BE2C (cell line): ENCODE results near the gene GRM4.

ENCODE experiments used
- DNase-seq: peaks from one replicate; pipeline ENCODE4 v3.0.0-alpha.2; 2020
- H3K27me3 ChIP-seq: fragments of 250-450 bp; sonication (Bioruptor Pico); 2 replicates; pipeline ENCODE4 v1.5.1; 2020; ENCODE audit warnings: mild to moderate bottlenecking
- H3K36me3 ChIP-seq: fragments of 250-450 bp; sonication (Bioruptor Pico); 2 replicates; pipeline ENCODE4 v1.5.1; 2020; ENCODE audit warnings: mild to moderate bottlenecking
- H3K4me1 ChIP-seq: fragments of 250-450 bp; sonication (Bioruptor Pico); 2 replicates; pipeline ENCODE4 v1.5.1; 2020
- H3K4me3 ChIP-seq: 2 replicates; pipeline ENCODE4 v1.5.1; 2011; ENCODE audit warnings: low read depth, low read length
- H3K9me3 ChIP-seq: fragments of 250-450 bp; sonication (Bioruptor Pico); 2 replicates; pipeline ENCODE4 v1.5.1; 2020
- CTCF ChIP-seq: IDR thresholded peaks from 2 replicates; pipeline ENCODE4 v1.5.1; 2012; ENCODE audit warnings: mild to moderate bottlenecking, low read depth, low read length

GRM4 gene

GRCh38 chr6:34172961-34173775 lies 27.3 kb upstream of the GRM4 start:
- no peak for TF ChIP-seq CTCF
- no peak for DNase-seq
- H3K9me3 ChIP-seq = no peaks in the 10 kb centered on the region
- no peaks in the 10 kb centered on the region for H3K36me3 ChIP-seq
- no peaks in the 10 kb centered on the region for H3K27me3 ChIP-seq
- H3K4me1 ChIP-seq = no peaks in the 10 kb centered on the region
- H3K4me3 ChIP-seq = no peak overlapping the region

DNA sequence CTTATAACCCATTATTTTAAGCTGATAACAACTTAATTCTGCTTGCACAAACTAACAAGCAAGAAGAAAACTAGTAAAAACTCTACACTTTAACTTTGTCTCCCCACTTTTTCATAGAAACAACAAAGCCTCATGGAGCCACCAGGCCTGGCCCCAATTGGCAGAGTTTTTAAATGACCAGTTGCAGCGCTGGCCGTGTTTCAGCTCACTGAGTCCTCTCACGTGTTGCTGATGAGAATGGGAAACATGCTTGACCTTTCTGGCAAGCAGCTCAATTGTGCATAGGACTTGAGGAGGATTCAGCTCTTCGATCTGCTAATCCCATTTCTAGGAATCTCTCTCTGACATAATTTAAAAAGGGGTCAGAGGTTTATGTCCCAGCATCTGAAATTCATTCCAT lies 24.5 kb upstream of the GRM4 start:
- TF ChIP-seq CTCF = no peak
- Histone ChIP-seq H3K4me3 (no peak overlapping the region), H3K9me3 (no peaks in the 10 kb centered on the region), H3K36me3 (no peaks in the 10 kb centered on the region), H3K4me1 (no peaks in the 10 kb centered on the region), H3K27me3 (no peaks in the 10 kb centered on the region)
- no peak for DNase-seq

- Histone ChIP-seq H3K36me3 (no peaks in the 10 kb centered on the region), H3K4me3 (no peak overlapping the region), H3K9me3 (no peaks in the 10 kb centered on the region), H3K27me3 (no peaks in the 10 kb centered on the region), H3K4me1 (no peaks in the 10 kb centered on the region)
- DNase-seq = no peak
- TF ChIP-seq CTCF = no peak
These were observed 24.0 kb upstream of the GRM4 start for GRCh38 chr6:34169897-34170296.

DNA sequence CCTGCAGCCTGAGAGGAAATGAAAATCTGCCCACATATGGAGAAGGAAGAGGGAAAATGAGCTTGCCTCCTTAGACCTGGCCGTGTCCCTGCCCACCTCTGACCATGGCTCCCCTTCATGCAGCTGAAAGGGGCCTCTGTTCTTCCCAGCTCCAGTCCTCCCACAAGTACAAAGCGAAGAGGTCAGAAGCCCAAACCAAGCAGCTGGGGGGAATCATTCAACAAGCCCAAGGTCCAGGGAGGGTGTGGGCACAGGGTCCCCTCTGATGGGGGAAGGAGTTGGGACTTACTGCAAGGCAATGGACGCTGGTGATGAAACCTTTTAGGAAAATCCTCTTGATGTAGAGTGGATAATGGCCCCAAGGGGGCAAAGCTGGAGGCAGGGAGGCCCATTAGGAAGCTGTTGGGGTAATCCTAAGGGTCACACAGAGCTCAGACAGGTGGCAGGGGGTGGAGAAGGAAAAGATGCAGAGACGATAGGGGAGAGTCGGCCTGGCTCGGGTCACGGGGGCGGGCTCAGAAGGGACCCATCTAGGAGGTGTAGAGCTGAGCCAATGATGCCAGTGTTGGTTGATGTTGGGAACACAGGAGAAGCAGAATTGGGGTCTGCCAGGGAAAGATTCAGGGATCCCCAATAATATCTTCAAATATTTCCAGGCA lies 16.1 kb upstream of the GRM4 start:
- no peak for TF ChIP-seq CTCF
- Histone ChIP-seq H3K9me3 (no peaks in the 10 kb centered on the region; the same call in 1 of the 2 replicates), H3K4me1 (no peaks in the 10 kb centered on the region), H3K27me3 (no peaks in the 10 kb centered on the region), H3K36me3 (no peaks in the 10 kb centered on the region), H3K4me3 (no peak overlapping the region)
- no peak for DNase-seq

DNA sequence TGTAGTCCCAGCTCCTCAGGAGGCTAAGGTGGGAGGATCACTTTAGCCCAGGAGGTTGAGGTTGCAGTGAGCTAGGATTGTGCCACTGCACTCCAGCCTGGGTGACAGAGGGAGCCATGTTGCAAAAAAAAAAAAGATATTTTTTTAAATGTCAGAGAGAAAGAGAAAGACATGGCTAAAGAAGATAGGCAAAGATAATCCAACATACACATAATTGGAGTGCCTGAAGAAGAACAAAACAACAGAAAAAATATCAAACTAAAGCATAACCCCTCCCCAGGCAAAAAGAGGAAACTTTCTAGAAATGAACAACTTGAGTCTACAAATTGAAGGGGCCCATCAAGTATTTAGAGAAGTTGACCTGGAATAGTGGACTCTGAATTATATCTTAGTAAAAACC lies 14.0 kb upstream of the GRM4 start:
- no peak for DNase-seq
- Histone ChIP-seq H3K4me3 (no peak overlapping the region), H3K9me3 (no peaks in the 10 kb centered on the region; the same call in 1 of the 2 replicates), H3K27me3 (no peaks in the 10 kb centered on the region), H3K4me1 (no peaks in the 10 kb centered on the region), H3K36me3 (no peaks in the 10 kb centered on the region)
- no peak for TF ChIP-seq CTCF

DNA sequence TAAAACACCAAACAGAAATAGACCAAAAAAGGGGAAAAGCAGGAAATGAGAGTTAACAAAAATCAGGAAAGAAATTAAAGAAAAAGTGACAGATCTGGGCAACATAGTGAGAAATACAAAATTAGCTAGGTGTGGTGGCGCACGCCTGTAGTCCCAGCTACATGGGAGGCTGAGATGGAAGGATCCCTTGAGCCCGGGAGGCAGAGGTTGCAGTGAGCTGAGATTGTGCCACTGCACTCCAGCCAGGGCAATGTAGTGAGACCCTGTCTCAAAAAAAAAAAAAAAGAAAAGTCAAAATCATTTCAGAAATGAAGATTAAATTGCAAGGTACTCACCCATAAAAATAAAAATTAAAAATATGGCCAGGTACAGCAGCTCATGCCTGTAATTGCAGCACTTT lies 13.0 kb upstream of the GRM4 start:
- no peaks in the 10 kb centered on the region; the same call in 1 of the 2 replicates for H3K9me3 ChIP-seq
- no peak for DNase-seq
- no peak overlapping the region for H3K4me3 ChIP-seq
- H3K4me1 ChIP-seq = no peaks in the 10 kb centered on the region
- no peak for TF ChIP-seq CTCF
- H3K27me3 ChIP-seq = no peaks in the 10 kb centered on the region
- no peaks in the 10 kb centered on the region for H3K36me3 ChIP-seq
